Measurements from ENCODE around the gene EIF6.
"Not testable (repeated sequence)": the region's sequence is repeated elsewhere in the genome, so short reads cannot be mapped to it uniquely, and the experiment has no call there.

EIF6 gene

GRCh38 chr20:35284267-35284991 is at the start of gene EIF6:
Gene EIF6, minus strand, starts transcription at chr20:35284772. Its CDS starts 285 bp downstream, at chr20:35284487.
- in situ Hi-C loops (cut with MboI; ENCODE audit: low sequenced_read_pairs): no loop called here

DNA sequence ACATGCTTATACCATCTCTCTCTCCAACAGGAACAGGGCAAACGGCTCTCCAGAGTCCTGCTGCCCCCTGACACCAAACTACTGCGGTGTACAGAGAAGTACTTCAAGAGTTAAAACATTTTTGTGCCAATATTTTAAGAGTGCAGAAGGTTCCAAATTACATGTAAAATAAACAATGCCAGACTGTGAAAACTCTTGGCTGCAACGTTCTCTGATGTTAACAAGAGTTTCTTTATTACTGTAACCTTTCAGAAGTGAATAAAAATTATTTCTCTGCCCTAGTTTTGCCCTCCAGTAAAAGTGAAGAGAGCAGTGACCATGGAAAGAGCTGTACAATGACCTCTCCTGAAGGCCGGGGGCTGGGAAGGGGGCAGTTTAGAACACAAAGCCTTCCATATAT is 49.0 kb upstream of the EIF6 start:
- in situ Hi-C loops (cut with MboI; ENCODE audit: low sequenced_read_pairs): no loop called here

- in situ Hi-C loops (cut with MboI; ENCODE audit: low sequenced_read_pairs): no loop called here
These were observed 48.1 kb upstream of the EIF6 start for GRCh38 chr20:35332540-35333200.

DNA sequence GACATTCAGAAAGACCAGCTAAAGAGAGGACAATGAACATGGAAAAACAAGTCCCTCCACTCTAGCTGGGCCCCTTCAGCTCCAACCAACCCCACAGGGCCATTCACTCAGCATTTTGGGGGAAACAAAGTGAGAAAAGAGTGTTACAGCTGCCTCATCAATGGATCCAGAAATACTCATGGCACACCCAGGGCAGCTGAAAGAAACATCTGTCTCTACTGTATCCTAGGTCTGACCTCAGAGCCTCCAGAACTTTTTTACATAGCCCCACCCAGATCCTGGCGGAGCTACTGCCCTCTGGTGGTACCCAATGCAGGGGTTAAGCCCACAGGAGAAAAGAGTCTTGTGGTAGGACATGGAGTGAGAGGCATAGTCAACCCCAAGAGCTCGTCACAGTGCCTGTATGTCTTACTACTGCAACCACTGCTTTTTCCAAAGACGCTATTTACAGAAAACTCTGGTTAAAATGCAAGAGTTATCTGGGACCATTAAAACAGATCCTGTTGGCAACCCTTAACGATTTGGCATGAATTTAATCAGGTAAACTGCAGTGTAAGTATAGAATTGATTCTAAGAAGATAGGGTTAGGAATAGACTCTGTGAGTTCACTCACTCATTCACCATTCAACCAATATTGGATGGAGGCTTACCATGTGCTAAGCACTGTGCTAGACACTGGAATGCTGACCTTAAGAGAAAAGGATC is 45.0 kb upstream of the EIF6 start:
- in situ Hi-C loops (cut with MboI; ENCODE audit: low sequenced_read_pairs): no loop called here

GRCh38 chr20:35328689-35329088 is 44.1 kb upstream of the EIF6 start:
- in situ Hi-C loops (cut with MboI; ENCODE audit: low sequenced_read_pairs): no loop called here

DNA sequence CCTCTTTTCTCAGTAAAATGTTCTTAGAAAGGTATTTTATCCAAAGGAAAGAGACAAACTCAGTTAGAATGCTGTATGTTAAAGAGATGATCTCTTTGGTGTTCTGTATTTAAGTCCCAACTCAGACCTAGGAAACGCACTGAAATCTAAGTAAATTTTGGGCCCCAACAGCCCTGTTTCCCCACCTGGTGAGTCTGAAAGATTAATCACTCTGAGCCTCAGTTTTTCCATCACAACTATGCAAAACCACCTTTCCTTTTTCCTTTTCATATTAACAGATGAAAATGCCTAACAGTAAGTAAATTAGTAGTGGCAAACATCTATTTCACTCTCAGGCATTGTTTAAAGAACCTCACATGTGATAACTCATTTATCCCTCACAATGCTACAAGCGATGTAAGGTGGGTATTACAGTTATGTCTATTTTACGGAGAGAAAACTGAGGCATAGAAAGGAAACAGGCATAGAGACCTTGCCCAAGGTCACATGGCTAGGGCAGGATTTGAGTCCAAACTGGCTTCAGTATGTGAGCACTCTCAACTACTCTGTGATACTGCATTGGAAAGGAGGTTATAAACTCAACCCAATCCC is 43.6 kb upstream of the EIF6 start:
- in situ Hi-C loops (cut with MboI; ENCODE audit: low sequenced_read_pairs): no loop called here

DNA sequence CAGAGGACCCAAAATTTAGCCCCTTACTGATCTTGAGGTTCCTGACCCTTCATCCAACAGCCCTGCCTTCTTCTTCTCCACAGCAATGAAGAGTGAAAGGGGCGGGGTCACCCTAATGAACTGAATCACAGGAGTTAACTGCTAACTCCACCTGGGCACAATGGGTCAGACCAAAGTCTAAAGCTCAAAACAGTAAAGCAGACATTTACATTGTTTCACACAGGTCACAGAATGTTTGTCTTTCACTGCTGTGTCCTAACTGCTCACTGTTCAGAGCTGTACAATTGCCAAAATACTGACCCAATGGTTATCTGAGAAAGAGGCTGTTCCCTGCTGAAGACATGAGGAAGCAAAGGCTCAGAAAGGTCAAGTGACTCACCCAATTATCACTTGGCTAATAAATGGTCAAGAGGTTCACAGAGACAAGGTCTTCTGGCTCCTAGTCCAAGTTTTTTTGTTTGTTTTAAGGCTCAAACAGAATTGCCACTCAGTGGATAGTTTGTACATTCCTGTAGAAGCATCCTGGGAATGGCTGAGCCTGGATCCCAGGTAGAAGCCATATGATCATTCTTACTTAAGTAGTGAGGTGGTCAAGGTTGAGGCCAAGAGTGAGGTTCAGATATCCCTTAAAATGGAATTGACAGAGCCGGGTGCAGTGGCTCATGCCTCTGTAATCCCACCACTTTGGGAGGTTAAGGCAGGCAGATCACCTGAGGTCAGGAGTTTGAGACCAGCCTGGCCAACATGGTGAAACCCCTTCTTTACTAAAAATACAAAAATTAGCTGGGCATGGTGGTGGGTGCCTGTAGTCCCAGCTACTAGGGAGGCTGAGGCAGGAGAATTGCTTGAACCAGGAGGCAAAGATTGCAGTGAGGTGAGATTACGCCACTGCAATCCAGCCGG is 42.8 kb upstream of the EIF6 start:
- in situ Hi-C loops (cut with MboI; ENCODE audit: low sequenced_read_pairs): no loop called here

- in situ Hi-C loops (cut with MboI; ENCODE audit: low sequenced_read_pairs): no loop called here
These were observed 42.1 kb upstream of the EIF6 start for GRCh38 chr20:35326740-35327073.

- in situ Hi-C loops (cut with MboI; ENCODE audit: low sequenced_read_pairs): no loop called here
These were observed 41.6 kb upstream of the EIF6 start for GRCh38 chr20:35326021-35326739.

- in situ Hi-C loops (cut with MboI; ENCODE audit: low sequenced_read_pairs): no loop called here
These were observed 40.8 kb upstream of the EIF6 start for GRCh38 chr20:35325401-35325800.

DNA sequence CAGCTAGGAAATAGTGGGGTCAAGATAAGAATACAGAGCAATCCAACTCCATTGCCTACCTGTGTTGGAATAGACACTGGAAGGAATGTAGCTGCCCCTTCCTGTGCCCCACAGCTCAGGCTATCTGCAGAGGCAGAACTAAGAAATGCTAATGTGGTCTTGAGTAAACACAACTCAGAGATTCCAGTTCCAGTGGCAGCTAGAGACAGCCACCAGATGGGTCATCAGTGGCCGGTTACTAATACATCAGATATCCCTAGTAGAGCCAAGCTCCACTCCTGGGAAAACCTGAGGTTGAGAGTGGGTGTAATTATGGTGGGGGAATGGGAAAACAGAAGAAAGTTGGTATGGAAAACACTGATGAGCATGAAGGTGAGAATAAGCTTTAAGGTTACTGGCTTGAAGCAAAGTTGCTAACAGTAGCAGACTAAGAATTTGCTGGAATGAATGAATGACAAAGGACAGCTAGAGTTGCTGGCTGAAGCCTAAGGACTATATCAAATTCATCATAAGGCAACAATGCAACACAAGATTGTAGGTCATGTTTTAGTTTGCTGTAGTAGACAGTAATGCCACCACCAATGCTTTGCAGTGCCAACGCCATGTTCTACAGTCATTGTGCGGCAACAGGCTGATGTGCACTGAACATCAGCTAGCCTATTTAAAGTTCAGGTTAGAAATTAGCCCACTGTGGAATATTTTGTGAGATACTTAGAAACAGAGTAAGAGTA is 36.0 kb upstream of the EIF6 start:
- in situ Hi-C loops (cut with MboI; ENCODE audit: low sequenced_read_pairs): no loop called here

DNA sequence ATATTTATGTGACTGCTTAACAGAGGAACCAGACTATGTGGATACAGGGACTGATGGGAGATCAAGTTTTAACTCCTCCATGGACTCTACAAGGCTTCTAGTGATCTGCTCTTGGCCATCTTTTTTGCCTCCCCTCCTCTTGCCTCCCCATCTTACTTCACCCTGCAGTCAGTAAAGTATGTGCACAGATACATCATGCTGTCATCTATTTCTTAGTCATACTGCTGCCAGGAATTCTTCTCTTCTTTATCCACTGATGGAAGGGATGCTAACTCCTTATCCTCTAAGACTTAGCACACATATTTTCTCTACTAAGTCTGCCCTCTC is 35.3 kb upstream of the EIF6 start:
- in situ Hi-C loops (cut with MboI; ENCODE audit: low sequenced_read_pairs): no loop called here

DNA sequence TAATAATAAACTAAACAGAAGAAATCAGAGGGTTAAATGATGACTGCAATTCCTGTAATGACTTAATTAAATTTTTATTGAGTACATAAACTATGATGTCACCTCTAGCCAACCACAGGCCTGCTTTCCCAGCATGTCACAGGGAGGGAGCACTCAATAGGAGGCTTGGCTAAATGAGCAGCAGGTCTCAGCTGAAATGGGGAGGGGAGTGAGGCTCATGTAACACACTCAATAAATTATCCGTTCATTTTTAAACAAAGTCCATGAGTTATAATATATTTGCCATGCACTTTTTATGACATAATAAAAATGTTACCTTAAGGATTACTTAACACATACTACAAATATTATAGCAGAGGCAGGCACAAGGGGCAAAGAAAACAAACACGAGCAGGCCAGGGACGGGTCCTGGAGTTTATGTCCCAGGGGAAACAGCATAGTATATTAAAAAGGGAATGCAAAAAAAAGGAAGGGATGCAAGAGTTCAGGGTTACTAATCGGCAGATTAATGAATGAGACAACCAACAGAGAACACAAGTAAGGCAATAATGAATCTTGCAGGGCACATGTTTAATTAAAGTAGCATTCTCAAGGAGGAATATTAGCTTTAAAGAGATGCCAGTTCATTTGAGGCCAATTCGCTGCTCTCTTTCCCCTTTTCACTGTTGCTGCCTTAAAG is 34.8 kb upstream of the EIF6 start:
- in situ Hi-C loops (cut with MboI; ENCODE audit: low sequenced_read_pairs): no loop called here

- in situ Hi-C loops (cut with MboI; ENCODE audit: low sequenced_read_pairs): no loop called here
These were observed 34.1 kb upstream of the EIF6 start for GRCh38 chr20:35318502-35319157.

DNA sequence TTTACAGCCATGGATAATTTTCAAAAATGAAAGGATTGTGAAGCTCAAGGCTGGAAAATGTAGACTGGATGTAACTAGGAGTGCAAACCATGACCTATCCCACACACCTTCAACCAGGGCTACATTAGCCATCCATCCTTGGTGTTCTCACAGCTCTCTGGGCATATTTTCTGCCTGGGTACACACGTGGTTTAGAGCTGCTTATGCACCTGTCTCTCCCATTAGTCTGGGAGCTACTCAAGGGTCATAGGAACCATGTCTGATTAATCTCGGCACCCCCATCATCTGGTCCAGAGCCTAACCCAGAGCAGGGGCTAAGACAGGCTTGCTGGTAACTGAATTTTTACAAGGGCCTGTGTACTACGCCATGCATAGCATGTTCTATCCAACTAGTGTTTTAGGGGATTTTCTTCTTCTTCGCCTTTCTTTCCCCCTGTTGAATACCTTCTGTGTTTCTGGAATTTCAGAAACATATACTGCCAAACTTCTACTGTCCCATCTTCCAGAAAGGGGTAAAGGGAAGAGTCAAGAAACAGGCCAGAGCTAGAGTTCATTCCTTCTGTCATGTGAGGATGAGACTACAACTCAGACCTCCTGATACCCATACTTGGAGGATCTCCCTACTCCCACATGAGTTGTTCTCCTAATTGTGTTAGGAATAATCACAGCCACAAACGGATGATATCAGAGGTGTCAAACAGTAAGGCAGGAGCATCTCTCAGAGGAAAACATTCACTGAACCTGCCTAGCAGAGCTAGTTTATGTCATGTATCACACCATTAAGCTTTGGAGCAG is 33.0 kb upstream of the EIF6 start:
- in situ Hi-C loops (cut with MboI; ENCODE audit: low sequenced_read_pairs): no loop called here

DNA sequence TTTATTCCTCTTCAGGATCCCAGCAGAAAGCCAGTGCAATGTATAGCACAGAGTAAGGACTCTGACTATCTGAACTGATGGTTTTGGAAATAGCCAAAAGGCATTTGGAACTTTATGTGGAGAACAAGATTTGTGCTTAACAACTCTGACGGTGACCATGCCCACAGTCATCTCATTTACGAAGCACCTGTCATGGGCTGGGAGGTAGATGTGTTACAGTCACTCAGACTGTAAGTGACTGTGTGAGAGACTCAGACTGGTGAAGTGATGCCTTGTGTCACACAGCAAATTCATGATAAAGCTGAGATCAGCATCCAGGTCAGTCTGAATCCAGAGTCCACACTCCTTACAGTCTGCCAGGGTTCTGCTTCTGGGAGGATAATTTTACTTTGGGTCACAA is 31.5 kb upstream of the EIF6 start:
- in situ Hi-C loops (cut with MboI; ENCODE audit: low sequenced_read_pairs): no loop called here

DNA sequence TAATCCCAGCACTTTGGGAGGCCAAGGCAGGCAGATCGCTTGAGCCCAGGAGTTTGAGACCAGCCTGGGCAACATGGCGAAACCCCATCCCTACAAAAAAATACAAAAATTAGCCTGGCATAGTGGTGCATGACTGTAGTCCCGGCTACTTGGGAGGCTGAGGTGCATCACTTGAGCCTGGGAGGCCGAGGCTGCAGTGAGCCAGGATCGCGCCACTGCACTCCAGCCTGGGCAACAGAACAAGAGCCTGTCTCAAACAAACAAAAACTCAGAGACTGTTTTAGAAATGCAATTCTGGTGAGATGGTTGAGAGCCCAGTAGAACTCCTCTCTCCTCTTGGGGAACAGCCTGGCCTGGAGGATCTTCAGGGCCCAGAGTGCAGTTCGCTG is 31.1 kb upstream of the EIF6 start:
- in situ Hi-C loops (cut with MboI; ENCODE audit: low sequenced_read_pairs): not testable (repeated sequence)
